HG03442 (cell line): Measurements from ENCODE around the gene KCNJ15.
"Not testable (repeated sequence)": the region's sequence is repeated elsewhere in the genome, so short reads cannot be mapped to it uniquely, and the experiment has no call there.

ENCODE experiments used
- ATAC-seq: cut with Tn5 transposase; IDR thresholded peaks from one replicate; pipeline ENCODE4 v1.9.1; 2021; ENCODE audit warnings: mild to moderate bottlenecking, moderate library complexity; ENCODE audit not compliant: unreplicated experiment

Gene KCNJ15

GRCh38 chr21:38256599-38257302 lies at the start of gene KCNJ15:
TSS of gene KCNJ15 (plus strand) at chr21:38256991. CDS start at chr21:38299262, 42,271 bp downstream.
- no peak for ATAC-seq

- ATAC-seq: no peak
Measured at GRCh38 chr21:38208118-38208517, 48.7 kb upstream of the KCNJ15 start.

GRCh38 chr21:38211321-38211720 lies 45.5 kb upstream of the KCNJ15 start:
- ATAC-seq: no peak

- ATAC-seq: no peak
Measured at GRCh38 chr21:38212706-38213105, 44.1 kb upstream of the KCNJ15 start.

GRCh38 chr21:38219049-38219628 lies 37.7 kb upstream of the KCNJ15 start:
- ATAC-seq: no peak

GRCh38 chr21:38220270-38220737 lies 36.5 kb upstream of the KCNJ15 start:
- ATAC-seq: no peak

GRCh38 chr21:38221594-38221993 lies 35.2 kb upstream of the KCNJ15 start:
- ATAC-seq: peak; percentile 47

GRCh38 chr21:38223893-38224540 lies 32.8 kb upstream of the KCNJ15 start:
- no peak for ATAC-seq

GRCh38 chr21:38227401-38227800 lies 29.4 kb upstream of the KCNJ15 start:
- ATAC-seq: no peak

- no peak for ATAC-seq
Measured at GRCh38 chr21:38228115-38228514, 28.7 kb upstream of the KCNJ15 start.

- no peak for ATAC-seq
Measured at GRCh38 chr21:38228537-38228936, 28.3 kb upstream of the KCNJ15 start.

GRCh38 chr21:38229260-38229877 lies 27.4 kb upstream of the KCNJ15 start:
- ATAC-seq: no peak

- no peak for ATAC-seq
Measured at GRCh38 chr21:38234395-38235142, 22.2 kb upstream of the KCNJ15 start.

- ATAC-seq: not testable (repeated sequence)
Measured at GRCh38 chr21:38235251-38235650, 21.5 kb upstream of the KCNJ15 start.

GRCh38 chr21:38236232-38236631 lies 20.6 kb upstream of the KCNJ15 start:
- no peak for ATAC-seq

- ATAC-seq: no peak
Measured at GRCh38 chr21:38239672-38240071, 17.1 kb upstream of the KCNJ15 start.

GRCh38 chr21:38240129-38240528 lies 16.7 kb upstream of the KCNJ15 start:
- ATAC-seq: no peak

GRCh38 chr21:38241029-38241740 lies 15.6 kb upstream of the KCNJ15 start:
- no peak for ATAC-seq

- no peak for ATAC-seq
Measured at GRCh38 chr21:38242061-38242460, 14.7 kb upstream of the KCNJ15 start.

- no peak for ATAC-seq
Measured at GRCh38 chr21:38243732-38244406, 12.9 kb upstream of the KCNJ15 start.
